Panc1 (cell line): Measurements from ENCODE around the gene PLPPR5. TPM values are rescaled to one million over a fixed set of nuclear protein-coding genes. Genes with fewer than 3 reads are reported as not detected.

Source experiments
- ATAC-seq: fragments of 200-7000 bp; cut with Tn5 transposase; 2 replicates; pipeline ENCODE4 v1.9.1; 2020; ENCODE audit warnings: mild to moderate bottlenecking, moderate library complexity
- BruUV-seq: library from RNA; stranded (reverse); fragments of 400-500 nt; replicated peaks from 2 replicates; lab custom pipeline; 2021; lab: Mats Ljungman, UMichigan
- CTCF ChIA-PET: fragments of 300-600 bp; sonication (Branson Sonifier 250); formaldehyde crosslinking; loops from one replicate; lab custom pipeline; 2022; ENCODE audit warnings: antibody characterized with exemption; lab: Charles Lee
- POLR2A ChIA-PET: fragments of 300-600 bp; sonication (Branson Sonifier 250); formaldehyde crosslinking; loops from one replicate; lab custom pipeline; 2022; ENCODE audit warnings: antibody characterized with exemption; lab: Charles Lee
- DNase-seq: peaks from one replicate; pipeline ENCODE4 v3.0.0-alpha.2; 2010; ENCODE audit warnings: low read depth, low spot score
- H3K27ac ChIP-seq: 2 replicates; pipeline ENCODE4 v1.5.1; 2011; ENCODE audit warnings: mild to moderate bottlenecking, low read length, inconsistent platforms
- H3K27me3 ChIP-seq: fragments of 200-500 bp; sonication (Bioruptor generic); 2 replicates; pipeline ENCODE4 v1.6.0; 2014; ENCODE audit warnings: low read length, inconsistent platforms; ENCODE audit not compliant: control insufficient read depth, insufficient read depth
- H3K36me3 ChIP-seq: fragments of 200-500 bp; sonication (Bioruptor generic); 2 replicates; pipeline ENCODE4 v1.5.1; 2014; ENCODE audit warnings: inconsistent platforms, mild to moderate bottlenecking, low read length, moderate library complexity; ENCODE audit not compliant: control insufficient read depth, insufficient read depth
- H3K4me1 ChIP-seq: 2 replicates; pipeline ENCODE4 v1.5.1; 2011; ENCODE audit warnings: inconsistent platforms, mild to moderate bottlenecking, low read length, moderate library complexity; ENCODE audit not compliant: control insufficient read depth, insufficient read depth
- H3K4me3 ChIP-seq, 2 experiments: 2 replicates each; pipeline ENCODE4 v1.5.1; 2011 to 2012; ENCODE audit warnings: low read depth in 2 of 2, low read length in 2 of 2, mild to moderate bottlenecking in 2 of 2, inconsistent platforms in 1 of 2, moderate library complexity in 1 of 2
- H3K9me3 ChIP-seq: fragments of 200-500 bp; sonication (Bioruptor generic); 2 replicates; pipeline ENCODE4 v1.5.1; 2014; ENCODE audit warnings: low read depth, mild to moderate bottlenecking, inconsistent platforms, low read length, moderate library complexity; ENCODE audit not compliant: control insufficient read depth, insufficient read depth
- POLR2AphosphoS5 ChIP-seq: IDR thresholded peaks from 2 replicates; pipeline ENCODE4 v1.6.1; 2012; ENCODE audit warnings: mild to moderate bottlenecking, low read depth, low read length, moderate library complexity
- SIN3A ChIP-seq: IDR thresholded peaks from 2 replicates; pipeline ENCODE4 v1.6.1; 2012; ENCODE audit warnings: low read depth, mild to moderate bottlenecking, low read length, moderate library complexity, borderline replicate concordance; ENCODE audit not compliant: insufficient read depth
- TCF7L2 ChIP-seq: IDR thresholded peaks from 2 replicates; pipeline ENCODE4 v1.6.1; 2011; ENCODE audit warnings: mild to moderate bottlenecking, low read depth, low read length, inconsistent platforms
- in situ Hi-C: cut with HindIII; loops from 2 replicates; pipeline ENCODE4 v1.10.0; 2016; ENCODE audit warnings: low sequenced_read_pairs, low pct_unique_long_range_greater_than_20kb
- intact Hi-C: fragments of 100-400 bp; cut with micrococcal nuclease; formaldehyde crosslinking; loops from one replicate; pipeline ENCODE4 v1.10.0; 2022; ENCODE audit not compliant: unreplicated experiment
- total RNA-seq: library from RNA; stranded (reverse); gene quantifications from one replicate; pipeline ENCODE4 v1.2.1, GENCODE V29; 2021; ENCODE audit not compliant: unreplicated experiment
- TF ChIP-seq, protein P1 (sequence below), 2 experiments: IDR thresholded peaks; 2 replicates each; pipeline ENCODE4 v1.6.1; 2011 to 2012; ENCODE audit warnings: low read depth in 2 of 2, control low read depth in 1 of 2, low read length in 1 of 2, mild to moderate bottlenecking in 1 of 2, moderate library complexity in 1 of 2; ENCODE audit not compliant: insufficient read depth in 1 of 2
- TF ChIP-seq, protein P2 (sequence below): fragments of 450-650 bp; IDR thresholded peaks from 2 replicates; pipeline ENCODE4 v1.5.1; 2017; ENCODE audit warnings: mild to moderate bottlenecking

PLPPR5 gene
- total RNA-seq, 1 experiment from 2014 or later = not detected

DNA sequence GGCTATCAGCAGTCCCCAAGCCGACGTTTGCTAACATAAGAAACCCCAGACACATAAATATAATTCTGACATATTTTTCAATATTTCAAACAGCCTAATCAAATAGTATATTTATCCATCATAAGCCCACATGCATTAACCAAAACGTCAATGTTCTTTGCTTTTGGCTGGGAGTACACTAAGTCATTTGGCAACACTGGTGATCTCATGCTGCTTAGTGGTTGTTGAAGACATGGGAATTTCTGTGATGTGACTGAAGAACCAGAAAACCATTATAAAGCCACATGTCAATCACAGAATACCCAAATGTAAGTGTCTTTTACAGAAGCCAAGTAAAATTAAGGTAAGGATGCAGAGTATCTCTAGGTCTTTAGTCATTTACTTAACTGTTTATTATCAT is 57.6 kb downstream of the PLPPR5 start:
- no peaks in the 10 kb centered on the region for H3K27me3 ChIP-seq
- intact Hi-C loops (no loop called here), in situ Hi-C loops (no loop called here)
- no TSS peak for BruUV-seq
- H3K4me3 ChIP-seq = no peak overlapping the region
- ATAC-seq (no peak), DNase-seq (no peak)
- H3K27ac ChIP-seq = no peak overlapping the region
- H3K9me3 ChIP-seq = no peaks in the 10 kb centered on the region
- no peaks in the 10 kb centered on the region for H3K4me1 ChIP-seq
- no peaks in the 10 kb centered on the region for H3K36me3 ChIP-seq
- ChIA-PET POLR2A (no interaction called here), CTCF (no interaction called here)
- TF ChIP-seq, protein P1, sequence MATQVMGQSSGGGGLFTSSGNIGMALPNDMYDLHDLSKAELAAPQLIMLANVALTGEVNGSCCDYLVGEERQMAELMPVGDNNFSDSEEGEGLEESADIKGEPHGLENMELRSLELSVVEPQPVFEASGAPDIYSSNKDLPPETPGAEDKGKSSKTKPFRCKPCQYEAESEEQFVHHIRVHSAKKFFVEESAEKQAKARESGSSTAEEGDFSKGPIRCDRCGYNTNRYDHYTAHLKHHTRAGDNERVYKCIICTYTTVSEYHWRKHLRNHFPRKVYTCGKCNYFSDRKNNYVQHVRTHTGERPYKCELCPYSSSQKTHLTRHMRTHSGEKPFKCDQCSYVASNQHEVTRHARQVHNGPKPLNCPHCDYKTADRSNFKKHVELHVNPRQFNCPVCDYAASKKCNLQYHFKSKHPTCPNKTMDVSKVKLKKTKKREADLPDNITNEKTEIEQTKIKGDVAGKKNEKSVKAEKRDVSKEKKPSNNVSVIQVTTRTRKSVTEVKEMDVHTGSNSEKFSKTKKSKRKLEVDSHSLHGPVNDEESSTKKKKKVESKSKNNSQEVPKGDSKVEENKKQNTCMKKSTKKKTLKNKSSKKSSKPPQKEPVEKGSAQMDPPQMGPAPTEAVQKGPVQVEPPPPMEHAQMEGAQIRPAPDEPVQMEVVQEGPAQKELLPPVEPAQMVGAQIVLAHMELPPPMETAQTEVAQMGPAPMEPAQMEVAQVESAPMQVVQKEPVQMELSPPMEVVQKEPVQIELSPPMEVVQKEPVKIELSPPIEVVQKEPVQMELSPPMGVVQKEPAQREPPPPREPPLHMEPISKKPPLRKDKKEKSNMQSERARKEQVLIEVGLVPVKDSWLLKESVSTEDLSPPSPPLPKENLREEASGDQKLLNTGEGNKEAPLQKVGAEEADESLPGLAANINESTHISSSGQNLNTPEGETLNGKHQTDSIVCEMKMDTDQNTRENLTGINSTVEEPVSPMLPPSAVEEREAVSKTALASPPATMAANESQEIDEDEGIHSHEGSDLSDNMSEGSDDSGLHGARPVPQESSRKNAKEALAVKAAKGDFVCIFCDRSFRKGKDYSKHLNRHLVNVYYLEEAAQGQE (IDR thresholded peaks at IDR 0.05; ENCODE audit: insufficient read depth in 1 of 2, low read depth in 2 of 2, low read length in 1 of 2) = no peak
- TF ChIP-seq, protein P2, sequence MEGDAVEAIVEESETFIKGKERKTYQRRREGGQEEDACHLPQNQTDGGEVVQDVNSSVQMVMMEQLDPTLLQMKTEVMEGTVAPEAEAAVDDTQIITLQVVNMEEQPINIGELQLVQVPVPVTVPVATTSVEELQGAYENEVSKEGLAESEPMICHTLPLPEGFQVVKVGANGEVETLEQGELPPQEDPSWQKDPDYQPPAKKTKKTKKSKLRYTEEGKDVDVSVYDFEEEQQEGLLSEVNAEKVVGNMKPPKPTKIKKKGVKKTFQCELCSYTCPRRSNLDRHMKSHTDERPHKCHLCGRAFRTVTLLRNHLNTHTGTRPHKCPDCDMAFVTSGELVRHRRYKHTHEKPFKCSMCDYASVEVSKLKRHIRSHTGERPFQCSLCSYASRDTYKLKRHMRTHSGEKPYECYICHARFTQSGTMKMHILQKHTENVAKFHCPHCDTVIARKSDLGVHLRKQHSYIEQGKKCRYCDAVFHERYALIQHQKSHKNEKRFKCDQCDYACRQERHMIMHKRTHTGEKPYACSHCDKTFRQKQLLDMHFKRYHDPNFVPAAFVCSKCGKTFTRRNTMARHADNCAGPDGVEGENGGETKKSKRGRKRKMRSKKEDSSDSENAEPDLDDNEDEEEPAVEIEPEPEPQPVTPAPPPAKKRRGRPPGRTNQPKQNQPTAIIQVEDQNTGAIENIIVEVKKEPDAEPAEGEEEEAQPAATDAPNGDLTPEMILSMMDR = no peak
- TF ChIP-seq POLR2AphosphoS5 (no peak), TCF7L2 (no peak), SIN3A (no peak)

DNA sequence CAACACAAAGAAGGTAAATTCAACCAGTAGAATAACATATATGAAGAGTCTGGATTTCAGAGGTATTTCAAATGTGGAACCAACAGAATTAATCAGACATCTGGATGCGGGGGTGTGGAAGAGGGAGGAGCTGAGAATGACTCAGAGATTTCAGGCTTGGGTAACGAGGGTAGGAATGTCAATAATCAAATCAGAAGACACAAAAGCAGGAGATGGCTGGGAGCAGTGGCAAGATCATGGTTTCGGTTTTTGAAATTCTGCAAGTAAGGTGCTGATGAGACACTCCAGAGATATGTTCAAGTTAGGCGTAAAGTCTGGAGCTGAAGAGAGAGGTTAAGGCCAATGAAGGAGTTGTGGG is 64.0 kb downstream of the PLPPR5 start:
- DNase-seq = no peak
- H3K4me1 ChIP-seq = no peaks in the 10 kb centered on the region
- no peaks in the 10 kb centered on the region for H3K27me3 ChIP-seq
- ATAC-seq = no peak
- no peaks in the 10 kb centered on the region for H3K36me3 ChIP-seq
- H3K4me3 ChIP-seq = no peak overlapping the region
- intact Hi-C loops (no loop called here), in situ Hi-C loops (no loop called here)
- no TSS peak for BruUV-seq
- ChIA-PET POLR2A (no interaction called here), CTCF (no interaction called here)
- TF ChIP-seq SIN3A = no peak
- no peak for TF ChIP-seq POLR2AphosphoS5
- TF ChIP-seq, protein P1 (IDR thresholded peaks at IDR 0.05; ENCODE audit: insufficient read depth in 1 of 2, low read depth in 2 of 2, low read length in 1 of 2) = no peak
- no peak for TF ChIP-seq TCF7L2
- TF ChIP-seq, protein P2 = no peak
- no peaks in the 10 kb centered on the region for H3K9me3 ChIP-seq
- no peak overlapping the region for H3K27ac ChIP-seq
